NT2/D1 (cell line): ENCODE measurements around the gene TRNT1.

Source experiments
- SUZ12 ChIP-seq: IDR thresholded peaks from 2 replicates; pipeline ENCODE4 v1.6.1; 2011; ENCODE audit not compliant: insufficient read length, insufficient read depth; ENCODE audit errors: extremely low read depth
- ZNF274 ChIP-seq: IDR thresholded peaks from 2 replicates; pipeline ENCODE4 v1.6.1; 2011; ENCODE audit warnings: mild to moderate bottlenecking, low read depth, low read length

DNA sequence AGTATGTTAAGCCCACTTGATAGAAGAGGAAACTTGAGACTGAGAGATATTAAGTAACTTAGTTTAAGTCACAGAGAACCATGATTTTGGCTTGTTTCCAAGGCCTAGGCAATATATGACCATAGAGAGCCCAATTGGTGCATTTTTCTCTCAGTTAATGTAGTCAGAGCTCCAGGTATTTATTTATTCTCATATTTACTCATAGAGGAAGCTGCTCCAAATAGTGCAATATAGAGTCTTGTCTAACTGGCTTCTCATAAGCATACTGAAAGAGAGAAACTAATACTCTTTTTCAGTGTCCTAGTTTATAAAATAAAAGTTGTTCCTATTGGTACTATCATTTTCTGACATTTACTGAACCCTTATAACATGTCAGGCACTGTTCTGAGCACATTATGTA is 15.2 kb downstream of the TRNT1 start:
- TF ChIP-seq SUZ12 (no peak), ZNF274 (no peak)
